IMR-90 (cell line): Measurements from ENCODE around the gene L3MBTL4. TPM values are rescaled to one million over a fixed set of nuclear protein-coding genes. Genes with fewer than 3 reads are reported as not detected.

ENCODE experiments used
- ATAC-seq: fragments of 200-7000 bp; cut with Tn5 transposase; 2 replicates; pipeline ENCODE4 v1.9.1; 2020; ENCODE audit warnings: low read depth, mild to moderate bottlenecking, moderate library complexity
- BruUV-seq: library from RNA; stranded (reverse); fragments of 400-500 nt; replicated peaks from 2 replicates; lab custom pipeline; 2021; lab: Mats Ljungman, UMichigan
- CTCF ChIA-PET: fragments of 300-600 bp; formaldehyde crosslinking; extraction: SDS; loops from one replicate; lab custom pipeline; 2021; ENCODE audit warnings: antibody characterized with exemption; lab: Yijun Ruan, JAX
- POLR2A ChIA-PET: fragments of 300-600 bp; sonication (Branson Sonifier 250); formaldehyde crosslinking; loops from one replicate; lab custom pipeline; 2022; ENCODE audit warnings: antibody characterized with exemption; ENCODE audit not compliant: unreplicated experiment; lab: Charles Lee
- DNase-seq: peaks from one replicate; pipeline ENCODE4 v3.0.0; 2013
- H2AFZ ChIP-seq: replicated peaks from 2 replicates; pipeline ENCODE3; 2013; ENCODE audit warnings: low read length, mild to moderate bottlenecking; ENCODE audit not compliant: poor library complexity
- H2AK5ac ChIP-seq: 2 replicates; pipeline ENCODE4 v1.6.1; 2013; ENCODE audit warnings: low read depth, low read length, inconsistent platforms
- H2AK9ac ChIP-seq: replicated peaks from 2 replicates; pipeline ENCODE3; 2013; ENCODE audit warnings: mild to moderate bottlenecking, low read depth, low read length, moderate library complexity; ENCODE audit not compliant: poor library complexity
- H2BK120ac ChIP-seq: 2 replicates; pipeline ENCODE4 v1.6.1; 2013; ENCODE audit warnings: low read depth, low read length, inconsistent platforms
- H2BK15ac ChIP-seq: 3 replicates; pipeline ENCODE4 v1.6.1; 2013; ENCODE audit warnings: low read depth, low read length, inconsistent platforms
- H2BK20ac ChIP-seq: 2 replicates; pipeline ENCODE4 v1.6.1; 2013; ENCODE audit warnings: low read depth, mild to moderate bottlenecking, inconsistent platforms, low read length, moderate library complexity
- H2BK5ac ChIP-seq: 2 replicates; pipeline ENCODE4 v1.6.1; 2013; ENCODE audit warnings: mild to moderate bottlenecking, low read depth, low read length, inconsistent platforms; ENCODE audit not compliant: poor library complexity, severe bottlenecking
- H3K14ac ChIP-seq: replicated peaks from 2 replicates; pipeline ENCODE4 v1.6.1; 2013; ENCODE audit warnings: low read depth, low read length, inconsistent platforms
- H3K18ac ChIP-seq: 2 replicates; pipeline ENCODE4 v1.6.1; 2013; ENCODE audit warnings: low read depth, low read length, control low read depth
- H3K23ac ChIP-seq: 2 replicates; pipeline ENCODE4 v1.6.1; 2013; ENCODE audit warnings: low read depth, low read length, inconsistent platforms
- H3K27ac ChIP-seq: 2 replicates; pipeline ENCODE4 v1.5.1; 2013; ENCODE audit warnings: mild to moderate bottlenecking, control low read depth, low read length; ENCODE audit not compliant: insufficient read depth
- H3K27me3 ChIP-seq: 2 replicates; pipeline ENCODE4 v1.6.1; 2013; ENCODE audit warnings: low read length; ENCODE audit not compliant: control insufficient read depth, insufficient read depth
- H3K36me3 ChIP-seq: 2 replicates; pipeline ENCODE4 v1.6.1; 2013; ENCODE audit warnings: low read length, mixed read lengths; ENCODE audit not compliant: control insufficient read depth, insufficient read depth
- H3K4ac ChIP-seq: 2 replicates; pipeline ENCODE4 v1.6.1; 2013; ENCODE audit warnings: low read depth, low read length, inconsistent platforms
- H3K4me1 ChIP-seq: 2 replicates; pipeline ENCODE4 v1.6.1; 2013; ENCODE audit warnings: low read length, mixed read lengths; ENCODE audit not compliant: control insufficient read depth, insufficient read depth
- H3K4me2 ChIP-seq: 2 replicates; pipeline ENCODE4 v1.6.1; 2013; ENCODE audit warnings: low read depth, mild to moderate bottlenecking, control low read depth, low read length, moderate library complexity
- H3K4me3 ChIP-seq: 2 replicates; pipeline ENCODE4 v1.5.1; 2013; ENCODE audit warnings: low read depth, mild to moderate bottlenecking, control low read depth, low read length, moderate library complexity; ENCODE audit not compliant: insufficient read depth
- H3K56ac ChIP-seq: 2 replicates; pipeline ENCODE4 v1.6.1; 2013; ENCODE audit warnings: low read length, inconsistent platforms; ENCODE audit not compliant: insufficient read depth; ENCODE audit errors: extremely low read depth
- H3K79me1 ChIP-seq, 2 experiments: 2 replicates each; pipeline ENCODE4 v1.6.1; 2013; ENCODE audit warnings: low read length in 2 of 2, inconsistent platforms in 1 of 2, low read depth in 1 of 2
- H3K9ac ChIP-seq: 2 replicates; pipeline ENCODE4 v1.6.1; 2013; ENCODE audit warnings: low read depth, low read length, control low read depth
- H3K9me1 ChIP-seq: 2 replicates; pipeline ENCODE4 v1.6.1; 2013; ENCODE audit warnings: low read length, inconsistent platforms; ENCODE audit not compliant: insufficient read depth
- H3K9me3 ChIP-seq: 2 replicates; pipeline ENCODE4 v1.6.1; 2013; ENCODE audit warnings: low read length; ENCODE audit not compliant: control insufficient read depth, insufficient read depth
- H4K20me1 ChIP-seq: 2 replicates; pipeline ENCODE4 v1.6.1; 2013; ENCODE audit warnings: low read length, inconsistent platforms; ENCODE audit not compliant: insufficient read depth
- H4K5ac ChIP-seq: 2 replicates; pipeline ENCODE4 v1.6.1; 2013; ENCODE audit warnings: mild to moderate bottlenecking, low read depth, low read length, control low read depth
- H4K8ac ChIP-seq, 2 experiments: 2 replicates each; pipeline ENCODE4 v1.6.1; 2013; ENCODE audit warnings: low read depth in 2 of 2, low read length in 2 of 2, control low read depth in 1 of 2, inconsistent platforms in 1 of 2
- H4K91ac ChIP-seq: 2 replicates; pipeline ENCODE4 v1.6.1; 2013; ENCODE audit warnings: low read depth, low read length, inconsistent platforms; ENCODE audit not compliant: insufficient read depth
- BHLHE40 ChIP-seq: fragments of 150-350 bp; IDR thresholded peaks from 2 replicates; pipeline ENCODE4 v1.6.1; 2016; ENCODE audit warnings: mild to moderate bottlenecking, low read depth, low read length
- MXI1 ChIP-seq: IDR thresholded peaks from 2 replicates; pipeline ENCODE4 v1.6.1; 2012; ENCODE audit warnings: low read depth, mild to moderate bottlenecking, low read length, moderate library complexity, borderline replicate concordance
- RFX5 ChIP-seq: IDR thresholded peaks from 2 replicates; pipeline ENCODE4 v1.8.0; 2012; ENCODE audit warnings: low read depth, mild to moderate bottlenecking, low read length, moderate library complexity
- WGBS, 2 experiments: methylation state at CpG; one replicate each; pipeline versions ENCODE4 v1.1.5 to v1.1.7; 2013; ENCODE audit warnings: missing lambda C conversion rate in 2 of 2; ENCODE audit not compliant: insufficient read length in 1 of 2; ENCODE audit errors: extremely low coverage in 2 of 2; 5-methylcytosine and 5-hydroxymethylcytosine counted together
- dilution Hi-C: fragments of 300-500 bp; cut with HindIII; formaldehyde crosslinking; loops from one replicate; pipeline ENCODE4 v1.14.3; 2018; ENCODE audit warnings: low sequenced_read_pairs; ENCODE audit not compliant: unreplicated experiment
- in situ Hi-C: fragments of 300-500 bp; cut with MboI; formaldehyde crosslinking; loops from 3 replicates; pipeline ENCODE4 v1.14.3; 2019; ENCODE audit warnings: low sequenced_read_pairs, inconsistent platforms, mixed read lengths
- intact Hi-C: fragments of 100-400 bp; cut with micrococcal nuclease; formaldehyde crosslinking; loops from 2 replicates; pipeline ENCODE4 v1.10.0; 2022
- polyA plus RNA-seq, 3 experiments: library from polyadenylated mRNA; depleted of rRNA; stranded (reverse); fragments of >200 nt; gene quantifications; 2 replicates each; pipeline ENCODE4 v1.2.3, GENCODE V29; 2012; ENCODE audit warnings: low replicate concordance in 1 of 3
- total RNA-seq: library from RNA; depleted of rRNA; stranded (reverse); fragments of >200 nt; gene quantifications from 2 replicates; pipeline ENCODE4 v1.2.3, GENCODE V29; 2012
- TF ChIP-seq, protein P1 (sequence below): fragments of 150-350 bp; IDR thresholded peaks from 2 replicates; pipeline ENCODE4 v1.6.1; 2016; ENCODE audit warnings: low read depth, mild to moderate bottlenecking, low read length, moderate library complexity, borderline replicate concordance
- TF ChIP-seq, protein P2 (sequence below): fragments of 150-350 bp; IDR thresholded peaks from 2 replicates; pipeline ENCODE4 v1.6.1; 2017; ENCODE audit warnings: mild to moderate bottlenecking, antibody characterized with exemption, low read length, low read depth

The L3MBTL4 gene
- total and polyA plus RNA-seq, 2 of the 4 experiments (the other 2 are of a cell fraction) = under 0.01 to 0.02 TPM

DNA sequence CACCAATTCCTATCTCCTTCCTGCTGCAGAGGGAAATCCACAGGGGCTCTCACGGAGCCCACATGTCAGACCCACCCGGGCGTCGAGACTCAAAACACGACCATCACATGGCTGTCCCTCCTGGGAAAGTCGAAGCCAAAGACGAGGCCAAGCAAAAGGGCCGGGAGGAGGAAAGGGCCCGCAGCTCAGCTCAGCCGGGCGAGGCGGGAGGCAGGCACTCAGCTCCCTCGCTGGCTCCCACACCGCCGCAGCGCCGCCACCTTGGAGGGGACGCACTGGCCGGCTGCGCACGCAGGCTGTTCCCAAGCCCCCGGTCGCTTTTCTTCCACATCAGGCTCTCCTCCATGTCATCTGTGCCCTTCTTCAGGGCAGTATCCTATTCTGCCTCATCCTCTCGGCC is 130.4 kb downstream of the L3MBTL4 start:
- no TSS peak for BruUV-seq
- no peak overlapping the region for H2AK9ac ChIP-seq

More for the DNA sequence above, 130.4 kb downstream of the L3MBTL4 start:
- dilution Hi-C loops = no loop called here
- Histone ChIP-seq H3K14ac (no peak overlapping the region), H3K23ac (no peak overlapping the region), H3K18ac (no peak overlapping the region), H3K79me1 (no peaks in the 10 kb centered on the region), H3K4me3 (no peak overlapping the region), H3K56ac (no peak overlapping the region), H3K4me2 (no peak overlapping the region), H3K4me1 (no peaks in the 10 kb centered on the region), H4K5ac (no peak overlapping the region), H2AFZ (no peak overlapping the region), H3K9me3 (no peaks in the 10 kb centered on the region), H2BK15ac (no peak overlapping the region), H3K9me1 (no peaks in the 10 kb centered on the region), H3K9ac (no peak overlapping the region), H2AK5ac (no peak overlapping the region), H3K4ac (no peak overlapping the region), H2BK5ac (no peak overlapping the region), H2BK20ac (no peak overlapping the region), H2BK120ac (no peak overlapping the region), H3K36me3 (no peaks in the 10 kb centered on the region), H3K27ac (no peak overlapping the region), H3K27me3 (no peaks in the 10 kb centered on the region; the same call in 1 of the 2 replicates), H4K20me1 (no peaks in the 10 kb centered on the region), H4K8ac (no peak overlapping the region), H4K91ac (no peak overlapping the region)
- no peak for TF ChIP-seq MXI1
- TF ChIP-seq, protein P1, sequence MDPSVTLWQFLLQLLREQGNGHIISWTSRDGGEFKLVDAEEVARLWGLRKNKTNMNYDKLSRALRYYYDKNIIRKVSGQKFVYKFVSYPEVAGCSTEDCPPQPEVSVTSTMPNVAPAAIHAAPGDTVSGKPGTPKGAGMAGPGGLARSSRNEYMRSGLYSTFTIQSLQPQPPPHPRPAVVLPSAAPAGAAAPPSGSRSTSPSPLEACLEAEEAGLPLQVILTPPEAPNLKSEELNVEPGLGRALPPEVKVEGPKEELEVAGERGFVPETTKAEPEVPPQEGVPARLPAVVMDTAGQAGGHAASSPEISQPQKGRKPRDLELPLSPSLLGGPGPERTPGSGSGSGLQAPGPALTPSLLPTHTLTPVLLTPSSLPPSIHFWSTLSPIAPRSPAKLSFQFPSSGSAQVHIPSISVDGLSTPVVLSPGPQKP = no peak
- TF ChIP-seq BHLHE40 = no peak
- TF ChIP-seq, protein P2, sequence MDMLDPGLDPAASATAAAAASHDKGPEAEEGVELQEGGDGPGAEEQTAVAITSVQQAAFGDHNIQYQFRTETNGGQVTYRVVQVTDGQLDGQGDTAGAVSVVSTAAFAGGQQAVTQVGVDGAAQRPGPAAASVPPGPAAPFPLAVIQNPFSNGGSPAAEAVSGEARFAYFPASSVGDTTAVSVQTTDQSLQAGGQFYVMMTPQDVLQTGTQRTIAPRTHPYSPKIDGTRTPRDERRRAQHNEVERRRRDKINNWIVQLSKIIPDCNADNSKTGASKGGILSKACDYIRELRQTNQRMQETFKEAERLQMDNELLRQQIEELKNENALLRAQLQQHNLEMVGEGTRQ = no peak
- no peak for TF ChIP-seq RFX5
- no peak for ATAC-seq
- ChIA-PET POLR2A (no interaction called here), CTCF (no interaction called here)
- 84% methylated on average over 16 of the region's 24 CpGs; no CpG with 5 or more reads in 1 of the 2 experiments for WGBS, 2 experiments
- intact Hi-C loops = no loop called here
- DNase-seq = no peak
- in situ Hi-C loops = no loop called here
